HepG2 (cell line): Measurements from ENCODE around the gene ATR. TPM values are rescaled to one million over a fixed set of nuclear protein-coding genes. Genes with fewer than 3 reads are reported as not detected.

Experiments used
- AKNA ChIP-seq: sonication (generic); formaldehyde crosslinking; IDR thresholded peaks from 2 replicates; pipeline ENCODE4 v1.4.0; 2020; ENCODE audit warnings: missing genetic modification reagents, borderline replicate concordance
- ATF6 ChIP-seq: sonication (generic); formaldehyde crosslinking; conservative IDR thresholded peaks from 2 replicates; pipeline ENCODE4 v1.4.0; 2020; ENCODE audit warnings: missing genetic modification reagents
- GRHL1 ChIP-seq: sonication (generic); formaldehyde crosslinking; conservative IDR thresholded peaks from 2 replicates; pipeline ENCODE4 v1.8.0; 2022; ENCODE audit warnings: missing genetic modification reagents
- MLLT10 ChIP-seq: sonication (generic); formaldehyde crosslinking; IDR thresholded peaks from 2 replicates; pipeline ENCODE4 v1.4.0; 2020; ENCODE audit warnings: missing genetic modification reagents
- NFIC ChIP-seq: IDR thresholded peaks from 2 replicates; pipeline ENCODE4 v1.6.1; 2012; ENCODE audit warnings: mild to moderate bottlenecking, low read length, inconsistent platforms
- ZBTB7A ChIP-seq: sonication (generic); formaldehyde crosslinking; IDR thresholded peaks from 2 replicates; pipeline ENCODE4 v1.8.0; 2022; ENCODE audit warnings: mild to moderate bottlenecking, missing genetic modification reagents
- ZFYVE20 ChIP-seq: sonication (generic); formaldehyde crosslinking; IDR thresholded peaks from 2 replicates; pipeline ENCODE4 v1.8.0; 2023; ENCODE audit warnings: low read depth, mild to moderate bottlenecking, moderate library complexity, missing genetic modification reagents, borderline replicate concordance
- ZNF318 ChIP-seq: sonication (generic); formaldehyde crosslinking; IDR thresholded peaks from 2 replicates; pipeline ENCODE4 v1.4.0; 2020; ENCODE audit warnings: mild to moderate bottlenecking, missing genetic modification reagents
- ZNF83 ChIP-seq: sonication (generic); formaldehyde crosslinking; IDR thresholded peaks from 2 replicates; pipeline ENCODE4 v1.4.0; 2020; ENCODE audit warnings: missing genetic modification reagents, mild to moderate bottlenecking, borderline replicate concordance
- polyA plus RNA-seq, 8 experiments: library from polyadenylated mRNA; depleted of rRNA in 3 of 8; stranded (reverse) in 7 of 8; unstranded in 1 of 8; fragments of >200 nt; fragmentation: Illumina TruSeq in 4 of 8; extraction: Trizol in 4 of 8; gene quantifications; 2 replicates each; pipeline versions ENCODE4 v1.2.1 to v1.2.3, GENCODE V29; 2011 to 2016; ENCODE audit warnings: low read depth in 4 of 8, missing spikeins in 1 of 8, mixed read lengths in 1 of 8; ENCODE audit not compliant: insufficient read depth in 1 of 8
- total RNA-seq, 5 experiments: library from RNA; depleted of rRNA; stranded (reverse); fragments of >200 nt; fragmentation: Illumina TruSeq; extraction: Trizol; gene quantifications; 2 replicates each; pipeline ENCODE4 v1.2.3, GENCODE V29; 2016; ENCODE audit warnings: low read depth in 1 of 5

ATR gene
- total and polyA plus RNA-seq, 2 of the 13 experiments (the other 11 are each of a cell fraction or from before 2014, with no cell fraction given), result 6.6 to 17.0 TPM

- no peak for TF ChIP-seq ZNF318 (CRISPR knock-in tag)
- no peak for TF ChIP-seq AKNA (CRISPR knock-in tag)
- TF ChIP-seq NFIC, result peak; percentile 34; the same call in 1 of the 2 replicates
- no peak for TF ChIP-seq ATF6 (CRISPR knock-in tag)
- TF ChIP-seq GRHL1 (CRISPR knock-in tag), result no peak
- no peak for TF ChIP-seq ZNF83
- TF ChIP-seq ZFYVE20 (CRISPR knock-in tag), result no peak
- TF ChIP-seq MLLT10, result no peak
- no peak for TF ChIP-seq ZBTB7A
Measured at GRCh38 chr3:142447852-142448823, 130.4 kb downstream of the ATR start, which contains the start of gene XRN1 (continued).
